Hematopoietic multipotent progenitor cell treated with erythropoietin and hydrocortisone succinate and interleukin-3 and kit ligand, for 6 days (in vitro differentiated cells): ENCODE data around the gene HYAL3.
"Not testable (repeated sequence)": the region's sequence is repeated elsewhere in the genome, so short reads cannot be mapped to it uniquely, and the experiment has no call there.

Source experiments
- DNase-seq: peaks from one replicate; pipeline ENCODE4 v3.0.0-alpha.2; 2015

HYAL3 gene

DNA sequence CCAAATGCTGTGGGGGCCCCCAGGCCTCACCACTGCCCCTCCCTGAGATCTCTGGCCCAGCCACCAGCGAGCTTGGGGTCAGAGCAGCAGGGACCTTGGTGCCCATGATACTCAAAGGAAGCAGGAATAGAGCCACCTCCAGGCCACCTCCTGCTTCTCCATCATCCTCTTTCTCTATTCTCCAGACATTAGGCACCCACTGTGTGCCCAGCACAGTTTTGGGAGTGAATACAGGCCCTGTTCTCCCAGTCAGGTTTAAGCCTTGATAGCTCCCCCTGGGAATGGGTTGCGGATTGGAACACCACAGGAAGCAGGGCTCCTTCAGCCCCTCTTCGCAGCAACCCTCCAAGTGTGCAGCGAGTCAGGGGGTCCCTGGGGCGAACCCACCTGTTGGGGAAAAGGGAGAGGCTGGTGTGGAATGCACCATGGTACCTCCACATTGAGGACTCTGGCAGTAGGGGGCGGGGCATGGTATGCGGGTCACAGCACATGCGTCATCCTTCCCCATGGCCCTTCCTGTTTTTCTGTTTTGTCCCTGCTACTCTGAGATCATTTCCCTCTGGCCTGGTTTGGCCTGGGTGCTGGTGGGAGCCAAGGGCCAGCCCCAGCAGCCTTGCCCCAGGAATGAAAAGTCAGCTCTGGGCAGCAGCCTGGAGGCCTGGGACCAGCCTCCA is 44.5 kb downstream of the HYAL3 start:
- no peak for DNase-seq

DNA sequence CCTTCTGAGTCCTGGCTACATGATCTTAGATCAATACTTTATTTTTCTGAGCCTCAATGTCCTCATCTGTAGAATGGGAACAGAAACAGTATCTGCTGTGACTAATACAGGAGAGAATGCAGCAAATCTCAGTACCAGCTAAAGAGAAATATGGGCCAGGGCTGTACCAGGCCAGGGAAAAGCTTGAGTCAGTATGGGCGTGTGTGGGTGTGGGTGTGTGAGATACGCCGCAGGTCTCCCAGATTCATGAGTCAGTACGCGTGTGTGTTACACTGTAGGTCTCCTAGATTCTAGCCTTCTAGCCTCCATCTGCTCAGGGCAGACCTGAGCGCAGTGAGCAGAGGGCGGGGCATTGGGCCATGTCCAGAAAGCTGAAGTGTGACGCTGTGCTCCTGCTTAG is 48.0 kb downstream of the HYAL3 start:
- DNase-seq: peak; percentile 76

DNA sequence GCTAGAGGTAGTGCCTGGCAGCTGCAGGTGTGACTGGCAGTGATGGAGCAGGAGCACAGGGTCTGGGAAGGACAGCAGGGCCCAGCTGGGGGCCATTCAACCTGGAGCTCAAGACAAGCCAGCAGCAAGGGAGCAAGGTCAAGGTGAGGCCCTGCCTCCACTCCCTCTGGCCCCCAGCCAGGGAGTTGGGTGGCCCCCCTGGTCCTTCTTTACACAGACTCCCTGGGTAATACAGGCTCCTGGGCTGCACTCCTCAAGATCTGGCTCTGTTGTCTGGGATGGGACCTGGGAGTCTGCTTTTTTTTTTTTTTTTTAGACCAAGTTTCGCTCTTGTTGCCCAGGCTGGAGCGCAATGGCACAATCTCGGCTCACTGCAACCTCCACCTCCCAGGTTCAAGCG is 48.7 kb downstream of the HYAL3 start:
- DNase-seq: no peak

- DNase-seq: no peak
Observed at GRCh38 chr3:50249457-50249856, 49.7 kb downstream of the HYAL3 start.

DNA sequence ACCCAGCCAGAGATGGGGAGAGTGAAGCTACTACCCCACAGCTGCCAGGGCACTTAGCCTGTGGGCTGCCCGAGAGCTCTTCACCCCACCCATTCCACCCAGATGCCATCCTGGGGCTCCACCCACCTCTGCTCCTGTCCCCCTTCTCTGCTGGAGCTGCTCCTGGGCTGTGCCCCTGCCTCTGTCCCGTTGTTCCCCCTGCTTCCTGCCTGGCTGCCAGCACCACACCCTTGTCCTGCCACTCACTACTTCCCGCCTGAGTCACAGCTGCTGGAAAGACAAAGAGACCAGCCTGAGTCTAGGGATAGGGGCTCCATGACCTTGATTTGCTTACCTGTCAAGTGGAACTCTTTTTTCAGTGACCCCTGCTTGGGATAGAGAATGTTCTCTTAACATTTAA is 50.8 kb downstream of the HYAL3 start:
- no peak for DNase-seq

DNA sequence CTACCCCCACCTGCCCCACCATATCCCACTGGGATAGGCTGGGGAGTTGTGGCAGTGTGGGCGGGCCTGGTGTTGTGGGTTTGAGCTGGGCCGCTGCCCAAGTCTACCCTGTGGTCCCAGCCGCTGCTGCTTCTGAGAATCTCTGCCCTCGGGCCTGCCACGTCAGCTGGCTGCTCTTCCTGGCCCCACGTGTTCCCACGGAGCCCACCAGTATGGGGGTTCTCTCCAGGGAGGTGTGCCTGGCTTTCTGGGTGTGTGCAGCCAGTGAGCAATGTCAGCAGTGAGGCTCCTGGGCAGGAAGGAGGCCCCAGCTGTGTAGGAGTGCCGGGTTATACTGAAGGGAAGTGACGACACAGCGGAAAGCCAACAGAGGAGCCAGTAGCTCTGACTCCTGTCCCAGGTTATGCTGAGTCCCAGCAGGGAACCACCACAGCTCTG is 52.7 kb downstream of the HYAL3 start:
- peak; percentile 83 for DNase-seq

DNA sequence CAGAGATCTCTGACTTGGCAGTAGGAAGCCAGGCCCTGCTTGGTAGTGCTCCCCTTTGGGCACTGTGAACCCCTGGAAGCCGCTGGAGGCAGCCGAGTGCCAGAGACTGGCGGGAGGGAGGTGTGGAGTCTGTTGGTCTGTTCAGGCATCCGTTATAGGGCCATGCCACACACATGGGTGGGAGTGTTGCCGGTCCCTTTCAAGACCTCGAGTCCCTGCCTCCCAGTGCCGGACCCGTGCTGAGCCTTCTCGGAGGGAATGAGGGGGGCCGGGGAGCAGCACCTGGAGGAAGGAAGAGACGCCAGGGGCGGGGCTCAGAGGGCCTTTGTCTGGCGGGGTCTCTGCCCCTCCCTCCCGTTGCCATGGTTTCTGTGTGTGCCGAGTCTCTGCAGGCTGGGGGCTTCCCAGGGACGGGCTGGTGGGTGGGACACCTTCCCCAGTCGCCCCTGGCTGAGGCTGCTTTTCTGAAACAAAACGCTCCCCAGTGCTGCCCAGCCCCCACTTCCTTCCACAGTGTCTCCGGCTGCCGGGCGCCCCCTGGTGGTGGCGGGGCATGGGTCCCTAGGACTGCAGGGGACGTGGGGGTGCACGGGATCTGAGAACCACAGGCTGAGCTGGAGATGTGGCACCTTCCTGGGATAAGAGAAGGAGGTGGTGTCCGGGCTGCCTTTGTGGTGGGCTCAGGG is 53.2 kb downstream of the HYAL3 start:
- peak; percentile 96 for DNase-seq

DNA sequence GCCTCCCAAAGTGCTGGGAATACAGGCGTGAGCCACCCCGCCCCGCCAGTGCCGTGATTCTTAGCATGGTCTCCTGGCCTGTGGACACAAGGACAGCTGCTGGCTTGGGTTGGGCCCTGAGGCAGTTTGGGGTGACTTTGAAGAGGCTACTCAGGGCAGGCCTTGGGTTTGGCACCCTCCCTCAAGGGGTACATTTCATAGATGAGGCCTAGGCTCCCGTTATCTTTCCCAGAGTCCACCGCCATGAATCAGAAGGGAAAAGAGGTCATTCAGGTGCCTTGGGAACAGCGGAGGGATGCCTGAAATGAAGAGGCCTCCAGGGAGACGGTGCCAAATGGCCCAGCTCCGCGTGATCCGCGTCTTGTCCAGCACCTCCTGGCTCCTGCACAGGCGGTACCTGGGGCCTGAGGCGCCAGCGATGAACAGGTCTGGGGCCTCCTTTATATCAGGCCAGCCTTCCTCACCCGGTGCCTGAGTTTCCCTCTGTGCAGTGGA is 53.9 kb downstream of the HYAL3 start:
- DNase-seq: no peak

DNA sequence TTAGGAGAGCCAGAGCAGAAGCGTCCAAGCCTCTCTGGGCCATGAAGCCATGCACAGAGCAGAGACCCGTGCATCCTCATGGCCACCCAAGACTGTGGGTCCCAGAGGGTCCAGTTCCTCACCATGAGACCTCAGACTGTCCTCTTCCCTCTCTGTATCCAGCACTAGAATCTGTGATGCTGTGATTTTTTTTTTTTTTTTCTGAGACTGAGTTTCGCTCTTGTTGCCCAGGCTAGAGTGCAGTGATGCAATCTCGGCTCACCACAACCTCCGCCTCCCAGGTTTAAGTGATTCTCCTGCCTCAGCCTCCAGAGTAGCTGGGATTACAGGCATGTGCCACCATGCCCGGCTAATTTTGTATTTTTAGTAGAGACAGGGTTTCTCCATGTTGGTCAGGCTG is 54.4 kb downstream of the HYAL3 start:
- not testable (repeated sequence) for DNase-seq

GRCh38 chr3:50243543-50243895 is 55.7 kb downstream of the HYAL3 start:
- DNase-seq: no peak

GRCh38 chr3:50242851-50243542 is 56.2 kb downstream of the HYAL3 start:
- DNase-seq: peak; percentile 81
